DND-41 (cell line): ENCODE results near the gene SMARCC2.
A peak's percentile ranks its signal among the peaks of the same experiment; 100 is the strongest.

Source experiments
- ATAC-seq: fragments of 200-7000 bp; cut with Tn5 transposase; 3 replicates; pipeline ENCODE4 v1.9.1; 2021; ENCODE audit warnings: low read depth; ENCODE audit not compliant: insufficient read depth
- DNase-seq: peaks from one replicate; pipeline ENCODE4 v3.0.0-alpha.2; 2020
- H2AFZ ChIP-seq: 2 replicates; pipeline ENCODE4 v1.6.0; 2012; ENCODE audit warnings: low read depth, low read length
- H3K27ac ChIP-seq: 2 replicates; pipeline ENCODE4 v1.5.1; 2012; ENCODE audit warnings: low read length, inconsistent platforms
- H3K27me3 ChIP-seq: fragments of 200-600 bp; sonication (generic); 2 replicates; pipeline ENCODE4 v1.6.0; 2012; ENCODE audit warnings: low read length, mild to moderate bottlenecking, inconsistent platforms; ENCODE audit not compliant: insufficient read depth, poor library complexity
- H3K36me3 ChIP-seq: 2 replicates; pipeline ENCODE4 v1.5.1; 2012; ENCODE audit warnings: low read length, inconsistent platforms; ENCODE audit not compliant: insufficient read depth
- H3K4me1 ChIP-seq: 2 replicates; pipeline ENCODE4 v1.5.1; 2012; ENCODE audit warnings: mild to moderate bottlenecking, low read length; ENCODE audit not compliant: insufficient read depth
- H3K4me2 ChIP-seq: 2 replicates; pipeline ENCODE4 v1.6.0; 2012; ENCODE audit warnings: mild to moderate bottlenecking, moderate library complexity, low read length, inconsistent platforms; ENCODE audit not compliant: insufficient read depth
- H3K4me3 ChIP-seq, 2 experiments: fragments of 200-600 bp in 1 of 2; shearing (Covaris generic) in 1 of 2; 2 replicates each; pipeline ENCODE4 v1.5.1; 2012 to 2016; ENCODE audit warnings: inconsistent platforms in 2 of 2, low read length in 2 of 2, mild to moderate bottlenecking in 2 of 2, low read depth in 1 of 2, moderate library complexity in 1 of 2
- H3K79me2 ChIP-seq: 2 replicates; pipeline ENCODE4 v1.6.0; 2012; ENCODE audit warnings: low read length, inconsistent platforms; ENCODE audit not compliant: insufficient read depth
- H3K9ac ChIP-seq: 2 replicates; pipeline ENCODE4 v1.6.0; 2012; ENCODE audit warnings: low read depth, mild to moderate bottlenecking, inconsistent platforms, low read length, moderate library complexity
- H3K9me3 ChIP-seq: 2 replicates; pipeline ENCODE4 v1.5.1; 2012; ENCODE audit warnings: low read length, moderate library complexity, mild to moderate bottlenecking, inconsistent platforms; ENCODE audit not compliant: insufficient read depth, severe bottlenecking
- H4K20me1 ChIP-seq: 2 replicates; pipeline ENCODE4 v1.6.0; 2012; ENCODE audit warnings: low read length; ENCODE audit not compliant: insufficient read depth
- CTCF ChIP-seq: IDR thresholded peaks from 2 replicates; pipeline ENCODE4 v1.5.1; 2012; ENCODE audit warnings: borderline replicate concordance, low read length, moderate library complexity, mild to moderate bottlenecking; ENCODE audit not compliant: poor library complexity, severe bottlenecking; ENCODE audit errors: extremely low read depth
- EZH2 ChIP-seq: IDR thresholded peaks from 3 replicates; pipeline ENCODE4 v1.6.1; 2012; ENCODE audit warnings: borderline replicate concordance, low read depth, mild to moderate bottlenecking, moderate library complexity, low read length, inconsistent platforms; ENCODE audit not compliant: severe bottlenecking

SMARCC2 gene

GRCh38 chr12:56154818-56155217 lies 34.5 kb downstream of the SMARCC2 start:
- Histone ChIP-seq H3K4me3 (no peak overlapping the region), H3K4me1 (peaks cover 63% of the 10 kb centered on the region), H3K4me2 (peak overlapping the region; percentile 99; the same call in 1 of the 2 replicates), H3K9ac (peak overlapping the region; percentile 89; the same call in 1 of the 2 replicates), H3K27me3 (no peaks in the 10 kb centered on the region), H2AFZ (no peak overlapping the region), H3K27ac (no peak overlapping the region), H3K36me3 (peaks cover 25% of the 10 kb centered on the region), H3K79me2 (peaks cover 62% of the 10 kb centered on the region), H4K20me1 (no peaks in the 10 kb centered on the region), H3K9me3 (no peaks in the 10 kb centered on the region)
- DNase-seq (no peak), ATAC-seq (no peak)
- TF ChIP-seq CTCF = no peak
- no peak for TF ChIP-seq EZH2

GRCh38 chr12:56154246-56154771 lies 35.0 kb downstream of the SMARCC2 start:
- no peak for ATAC-seq
- Histone ChIP-seq H4K20me1 (no peaks in the 10 kb centered on the region), H3K36me3 (peaks cover 20% of the 10 kb centered on the region), H3K4me3 (no peak overlapping the region), H3K4me2 (peak overlapping the region; percentile 99), H2AFZ (no peak overlapping the region), H3K9me3 (no peaks in the 10 kb centered on the region), H3K27me3 (no peaks in the 10 kb centered on the region), H3K79me2 (peaks cover 57% of the 10 kb centered on the region), H3K4me1 (peaks cover 58% of the 10 kb centered on the region), H3K27ac (peak overlapping the region; percentile 93), H3K9ac (peak overlapping the region; percentile 89)
- TF ChIP-seq CTCF (no peak), EZH2 (no peak)
- no peak for DNase-seq

- H2AFZ ChIP-seq = no peak overlapping the region
- H3K9ac ChIP-seq = peak overlapping the region; percentile 89
- H3K4me2 ChIP-seq = peak overlapping the region; percentile 99
- H3K79me2 ChIP-seq = peaks cover 50% of the 10 kb centered on the region
- no peaks in the 10 kb centered on the region for H4K20me1 ChIP-seq
- H3K36me3 ChIP-seq = peaks cover 20% of the 10 kb centered on the region
- H3K27me3 ChIP-seq = no peaks in the 10 kb centered on the region
- H3K4me3 ChIP-seq = peak overlapping the region in 1 of 2 experiments; percentile 82; a peak in 2 of 4 replicates
- H3K27ac ChIP-seq = peak overlapping the region; percentile 93
- no peak for DNase-seq
- H3K9me3 ChIP-seq = no peaks in the 10 kb centered on the region
- TF ChIP-seq EZH2 (no peak), CTCF (no peak)
- ATAC-seq = no peak
- peaks cover 52% of the 10 kb centered on the region for H3K4me1 ChIP-seq
Observed at GRCh38 chr12:56153678-56154065, 35.6 kb downstream of the SMARCC2 start.
